ENCODE data around the gene RCN2.

GRCh38 chr15:76988867-76989780, 57.6 kb downstream of the RCN2 start:
- TF ChIP-seq CTCF (conservative IDR thresholded peaks at IDR 0.05; ENCODE audit: low read depth in 2 of 2) (no peak), POLR2AphosphoS5 (IDR thresholded peaks at IDR 0.05; ENCODE audit: low read depth) (no peak), EZH2 (IDR thresholded peaks at IDR 0.05; ENCODE audit: low read depth, unreplicated experiment) (no peak), EZH2phosphoT487 (IDR thresholded peaks at IDR 0.05; ENCODE audit: unreplicated experiment) (no peak), REST (IDR thresholded peaks at IDR 0.05; ENCODE audit: unreplicated experiment) (no peak), JUNB (IDR thresholded peaks at IDR 0.05; ENCODE audit: unreplicated experiment) (no peak), ETS1 (IDR thresholded peaks at IDR 0.05) (no peak), CREB1 (CRISPR knock-in tag; IDR thresholded peaks at IDR 0.05; ENCODE audit: low read depth) (no peak), ZNF114 (CRISPR knock-in tag; IDR thresholded peaks at IDR 0.05) (no peak), ZNF331 (CRISPR knock-in tag; IDR thresholded peaks at IDR 0.05; ENCODE audit: low read depth) (no peak)
